Stimulated activated CD8-positive, alpha-beta memory T cell treated with anti-CD3 and anti-CD28 coated beads, Interleukin-12 subunit alpha, Interleukin-12 subunit beta, amount 100 ng/mL, for 4 hours (primary cell): ENCODE measurements around the gene ACTL7A.
"Not testable (repeated sequence)": the region's sequence is repeated elsewhere in the genome, so short reads cannot be mapped to it uniquely, and the experiment has no call there.

ENCODE experiments used
- DNase-seq: peaks from one replicate; pipeline ENCODE4 v3.0.0-alpha.2; 2020; ENCODE audit warnings: low read depth

ACTL7A gene, protein sequence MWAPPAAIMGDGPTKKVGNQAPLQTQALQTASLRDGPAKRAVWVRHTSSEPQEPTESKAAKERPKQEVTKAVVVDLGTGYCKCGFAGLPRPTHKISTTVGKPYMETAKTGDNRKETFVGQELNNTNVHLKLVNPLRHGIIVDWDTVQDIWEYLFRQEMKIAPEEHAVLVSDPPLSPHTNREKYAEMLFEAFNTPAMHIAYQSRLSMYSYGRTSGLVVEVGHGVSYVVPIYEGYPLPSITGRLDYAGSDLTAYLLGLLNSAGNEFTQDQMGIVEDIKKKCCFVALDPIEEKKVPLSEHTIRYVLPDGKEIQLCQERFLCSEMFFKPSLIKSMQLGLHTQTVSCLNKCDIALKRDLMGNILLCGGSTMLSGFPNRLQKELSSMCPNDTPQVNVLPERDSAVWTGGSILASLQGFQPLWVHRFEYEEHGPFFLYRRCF

DNA sequence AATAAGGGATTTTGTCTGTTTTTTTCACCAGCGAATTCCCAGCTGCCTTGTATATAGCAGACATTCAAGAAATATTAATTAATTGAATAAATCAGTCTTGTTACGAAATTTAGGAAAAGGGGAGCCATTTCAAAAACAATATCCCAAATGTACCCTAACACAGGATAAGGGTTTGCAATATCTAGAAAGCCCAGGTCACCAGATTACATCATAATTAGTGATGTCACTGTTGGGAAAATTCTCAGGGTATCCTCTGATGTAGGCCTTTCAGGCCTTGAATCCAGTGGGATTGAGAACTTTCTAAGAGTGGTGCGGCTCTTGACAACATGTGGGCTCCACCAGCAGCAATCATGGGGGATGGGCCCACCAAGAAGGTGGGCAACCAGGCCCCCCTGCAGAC is at the start of gene ACTL7A:
ACTL7A (plus strand) TSS at position 270 of the 400 bp plus-strand sequence; CDS start at position 327, 57 bp downstream.
- no peak for DNase-seq

DNA sequence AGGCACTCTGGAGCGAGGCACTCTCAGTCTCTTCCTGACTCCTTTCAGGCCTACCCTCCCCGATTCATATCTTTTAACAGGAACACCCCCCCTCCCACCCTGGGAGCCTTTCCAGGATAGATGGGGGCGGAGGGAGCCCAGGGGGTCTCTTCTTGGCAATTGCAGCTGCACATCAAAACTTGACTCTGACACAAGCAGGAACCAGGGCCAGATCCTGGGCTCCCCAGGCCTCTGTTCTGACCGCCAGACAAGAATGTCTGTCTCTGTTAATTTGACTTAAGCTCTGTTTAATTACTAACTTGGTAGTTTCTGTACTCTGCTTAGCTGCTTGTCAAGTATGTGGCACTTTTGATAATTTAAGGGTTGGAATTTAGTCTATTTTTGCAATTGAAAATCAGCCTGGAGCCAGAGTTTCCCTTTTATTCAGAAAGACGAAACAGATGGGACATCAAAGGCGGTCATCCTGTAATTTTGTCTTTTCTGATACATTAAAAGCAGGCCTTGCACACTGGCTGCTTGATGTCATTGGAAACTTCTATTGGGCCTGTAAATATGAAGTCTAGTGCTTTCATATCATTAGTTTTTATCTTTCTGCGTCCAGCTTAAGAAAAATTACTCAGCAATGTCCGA is 49.6 kb upstream of the ACTL7A start:
- no peak for DNase-seq

DNA sequence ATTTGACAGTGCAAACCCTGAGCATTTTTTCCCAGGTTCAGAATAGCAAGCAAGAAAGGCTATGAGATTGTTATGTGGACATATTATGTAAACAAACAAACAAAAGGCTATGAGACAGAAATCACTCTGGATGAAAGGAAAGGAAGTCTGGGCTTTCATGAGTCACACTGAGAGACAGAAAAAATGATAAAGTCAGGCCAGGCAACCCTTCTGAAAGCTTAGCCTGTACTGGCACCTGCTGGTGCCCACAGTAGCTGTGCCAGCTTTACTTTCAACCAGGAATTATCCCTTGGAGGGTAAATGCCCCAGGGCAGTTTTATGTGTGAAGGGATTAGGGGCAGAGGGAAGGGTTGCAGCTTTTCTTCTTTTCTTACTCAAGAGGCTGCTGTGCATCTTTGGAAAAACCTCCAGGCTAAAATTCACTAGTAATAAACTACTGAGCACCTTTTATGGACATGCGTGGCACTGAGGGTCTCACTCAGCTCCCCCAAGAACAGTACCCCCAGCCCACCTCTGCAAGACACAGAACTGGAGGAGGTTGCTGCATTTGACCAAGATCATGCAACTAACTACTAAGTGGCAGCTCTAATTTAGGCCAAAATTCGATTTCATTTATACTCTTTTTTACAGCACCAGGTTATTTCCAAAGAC is 48.0 kb upstream of the ACTL7A start:
- no peak for DNase-seq

DNA sequence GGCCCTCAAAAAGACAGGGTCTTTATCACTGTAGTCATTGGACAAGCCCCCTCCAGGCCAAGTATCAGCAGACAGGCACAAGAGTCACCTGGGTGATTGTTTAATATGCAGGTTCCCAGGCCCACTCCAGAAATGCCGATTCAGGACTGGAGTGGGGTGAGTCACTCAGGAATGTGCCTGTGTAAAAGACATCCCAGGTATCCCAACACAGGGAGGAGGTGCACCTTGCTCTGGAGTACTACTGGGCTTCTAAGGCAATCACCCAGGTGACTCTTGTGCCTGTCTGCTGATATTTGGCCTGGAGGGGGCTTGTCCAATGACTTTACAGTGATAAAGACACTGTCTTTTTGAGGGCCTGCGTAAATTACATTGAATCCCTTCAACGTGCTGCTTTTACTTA is 46.9 kb upstream of the ACTL7A start:
- DNase-seq, result no peak

DNA sequence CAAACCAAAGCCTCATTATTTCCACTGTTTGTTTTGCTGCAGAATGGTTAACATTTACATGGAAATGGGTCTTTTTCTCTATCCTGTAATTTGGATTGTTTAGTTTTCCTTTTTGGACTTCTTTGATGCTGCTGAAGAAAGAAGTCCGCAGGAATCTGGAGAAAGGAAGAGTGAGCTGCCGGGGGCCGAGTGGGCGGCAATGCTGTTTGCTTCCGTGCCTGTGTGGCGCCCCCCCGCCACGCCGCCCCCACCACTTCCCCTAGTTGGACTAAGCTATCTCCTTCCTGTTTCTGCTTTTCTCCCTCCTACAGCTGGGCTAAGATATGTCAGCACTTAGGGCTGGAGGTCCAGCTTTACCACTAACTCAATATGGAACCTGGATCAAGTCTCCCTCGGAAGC is 46.0 kb upstream of the ACTL7A start:
- no peak for DNase-seq

DNA sequence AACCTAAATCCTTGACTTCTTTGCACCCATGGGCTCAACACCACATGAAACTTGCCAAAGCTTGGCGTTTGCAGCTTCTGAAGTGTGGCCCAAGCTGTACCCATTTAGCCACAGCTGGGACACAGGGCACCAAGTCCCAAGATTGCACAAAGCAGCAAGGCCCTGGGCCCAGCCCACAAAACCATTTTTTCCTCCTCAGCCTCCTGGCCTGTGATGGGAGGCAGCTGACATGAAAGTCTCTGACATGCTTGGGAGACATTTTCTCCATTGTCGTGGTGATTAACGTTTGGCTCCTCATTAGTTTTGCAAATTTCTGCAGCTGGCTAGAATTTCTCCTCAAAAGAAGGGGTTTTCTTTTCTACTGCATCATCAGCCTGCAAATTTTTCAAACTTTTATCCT is 38.2 kb upstream of the ACTL7A start:
- no peak for DNase-seq

DNA sequence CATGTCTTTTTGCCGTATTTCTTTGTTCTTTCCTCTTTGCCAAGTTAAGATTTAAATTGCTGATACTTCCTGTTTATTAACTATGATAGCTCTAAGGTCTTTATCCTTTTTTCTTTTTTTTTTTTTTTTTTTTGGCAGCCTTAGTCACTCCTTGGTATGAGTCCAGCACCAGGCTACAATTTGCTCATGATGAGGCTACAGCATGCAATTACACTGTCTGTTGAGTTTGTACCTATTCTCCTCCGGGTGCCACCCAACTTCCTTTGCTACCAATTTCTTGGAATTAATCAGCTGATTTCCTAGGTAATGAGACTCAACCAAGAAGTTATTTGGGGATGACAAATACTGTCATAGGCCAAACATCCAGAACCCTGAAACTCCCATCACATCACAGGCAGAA is 31.8 kb upstream of the ACTL7A start:
- no peak for DNase-seq

DNA sequence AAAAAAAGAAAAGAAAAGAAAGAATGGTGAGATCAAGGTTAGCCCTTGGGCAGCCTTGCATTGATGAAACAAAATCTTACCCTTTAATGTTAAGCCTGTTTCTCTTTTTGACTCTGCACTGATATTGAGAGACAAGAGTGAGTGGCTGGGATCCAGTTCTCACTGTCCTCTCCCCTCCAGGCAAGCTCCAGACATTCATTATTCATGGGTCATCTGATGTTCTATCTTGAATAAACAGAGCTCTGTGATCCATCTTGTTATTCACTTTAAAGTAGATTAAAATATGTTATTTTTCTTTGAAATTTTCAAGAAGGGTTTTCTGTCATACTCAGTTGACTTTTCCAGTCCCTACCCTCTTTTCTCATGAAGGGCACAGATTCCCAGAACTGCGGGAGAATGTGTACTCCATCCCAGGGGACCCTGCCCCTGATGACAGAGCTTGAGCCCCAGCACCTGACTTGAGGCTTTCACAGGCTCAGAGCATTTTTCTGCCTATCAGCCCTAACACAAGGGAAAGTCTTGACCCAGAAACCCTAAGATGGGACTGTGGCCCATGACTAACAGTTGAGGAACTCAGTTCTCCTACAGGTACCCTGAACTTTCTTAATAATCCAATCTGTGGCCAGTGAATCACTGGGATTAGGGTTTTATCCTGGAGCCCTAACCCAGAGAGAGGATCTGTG is 30.4 kb upstream of the ACTL7A start:
- DNase-seq, result no peak

DNA sequence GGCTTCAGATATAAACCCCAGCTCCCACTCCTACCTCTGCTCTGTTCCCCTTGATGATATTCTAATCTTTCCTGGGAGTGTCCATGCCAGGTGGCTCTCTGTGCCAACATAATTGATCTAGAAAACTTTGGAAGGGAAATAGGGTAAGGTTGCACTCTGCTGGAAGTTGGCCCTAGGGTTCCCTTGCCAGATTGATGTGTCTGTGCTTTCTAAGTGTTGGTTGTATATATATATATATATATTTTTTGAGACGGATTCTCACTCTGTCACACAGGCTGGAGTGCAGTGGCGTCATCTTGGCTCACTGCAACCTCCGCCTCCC is 29.9 kb upstream of the ACTL7A start:
- no peak for DNase-seq

DNA sequence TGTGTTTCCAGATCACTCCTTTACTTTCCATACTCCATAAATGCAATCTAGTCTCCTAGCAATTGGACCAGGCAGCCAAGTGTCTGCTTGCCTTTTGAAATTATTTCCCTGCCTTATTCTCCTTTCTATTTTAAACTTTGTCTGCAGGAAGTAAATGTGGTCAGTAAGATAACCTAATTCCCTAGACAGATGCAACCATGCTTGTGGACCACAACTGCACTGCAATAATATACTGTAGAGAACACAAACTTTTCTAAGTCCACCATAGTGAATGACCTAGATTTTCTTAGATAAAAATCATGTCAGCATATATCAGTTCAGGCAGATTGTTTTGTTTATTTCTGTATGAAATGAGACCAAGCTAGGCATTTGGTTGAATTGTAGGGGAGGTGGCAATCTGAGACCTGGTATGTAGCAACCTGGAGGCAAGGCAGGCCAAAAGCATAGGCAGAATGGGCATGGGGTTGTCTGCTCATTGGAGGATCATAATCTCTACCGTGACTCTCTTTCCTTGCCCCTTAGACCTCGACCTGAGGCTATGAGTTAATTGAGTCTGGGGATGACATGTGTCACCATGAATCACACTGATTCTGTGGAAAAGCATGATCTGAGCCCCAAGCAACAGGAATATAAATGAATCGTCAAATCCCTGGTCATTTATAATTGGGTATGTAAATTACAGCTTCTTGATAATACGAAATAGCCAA is 27.0 kb upstream of the ACTL7A start:
- no peak for DNase-seq

DNA sequence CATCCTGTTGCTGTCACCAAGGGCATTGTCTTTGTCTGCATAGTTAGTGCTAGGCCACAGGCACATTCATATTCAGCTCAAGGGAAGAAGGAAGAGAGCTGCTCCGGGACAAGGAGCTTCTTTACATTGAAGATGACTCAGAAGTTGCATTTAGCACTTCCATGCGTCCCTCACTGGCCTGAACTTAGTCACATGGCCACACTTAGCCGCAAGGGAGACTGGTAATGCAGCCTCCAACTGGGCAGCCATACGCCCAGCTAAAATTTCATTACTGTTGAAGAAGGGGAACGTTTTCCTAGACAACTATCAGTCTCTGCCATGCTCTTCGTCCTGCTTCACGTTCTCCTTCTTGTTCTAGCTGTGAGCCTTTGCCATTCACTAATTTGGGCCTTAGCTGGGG is 26.2 kb upstream of the ACTL7A start:
- DNase-seq, result no peak

DNA sequence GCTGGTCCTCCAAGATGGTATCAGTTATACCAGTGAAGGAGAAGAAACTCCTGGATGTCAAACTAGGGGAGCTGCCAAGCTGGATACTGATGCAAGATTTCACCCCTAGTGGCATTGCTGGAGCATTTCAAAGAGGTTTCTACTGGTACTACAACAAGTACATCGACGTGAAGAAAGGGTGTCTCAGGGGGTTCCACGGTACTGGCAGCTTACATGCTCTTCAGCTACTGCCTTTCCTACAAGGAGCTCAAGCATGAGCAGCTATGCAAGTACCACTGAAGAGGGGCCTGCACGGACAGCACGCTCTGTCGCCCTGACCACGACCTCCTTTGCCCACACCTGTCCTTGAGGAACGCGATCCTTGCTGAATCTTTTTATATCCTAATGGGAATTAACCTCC is 25.7 kb upstream of the ACTL7A start:
- no peak for DNase-seq

DNA sequence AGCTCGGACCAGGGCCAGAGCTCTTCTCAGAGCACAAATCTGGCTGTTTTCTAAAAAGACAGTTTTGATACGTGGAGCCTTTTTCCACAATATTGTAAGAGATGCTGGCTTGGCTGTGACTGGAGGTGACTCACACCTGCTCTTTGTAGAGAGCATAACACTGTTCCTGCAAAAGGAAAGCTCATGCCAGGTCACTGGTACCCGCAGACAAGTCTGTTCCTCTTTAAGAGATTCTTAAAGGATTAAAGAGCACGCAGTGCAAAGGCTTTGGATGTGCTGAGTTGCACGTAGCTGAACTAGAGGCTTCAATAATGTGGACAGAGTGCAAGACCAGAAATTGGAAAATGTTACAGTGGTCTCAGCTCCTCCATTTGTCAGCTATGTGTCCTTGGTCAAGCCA is 25.3 kb upstream of the ACTL7A start:
- DNase-seq, result no peak

DNA sequence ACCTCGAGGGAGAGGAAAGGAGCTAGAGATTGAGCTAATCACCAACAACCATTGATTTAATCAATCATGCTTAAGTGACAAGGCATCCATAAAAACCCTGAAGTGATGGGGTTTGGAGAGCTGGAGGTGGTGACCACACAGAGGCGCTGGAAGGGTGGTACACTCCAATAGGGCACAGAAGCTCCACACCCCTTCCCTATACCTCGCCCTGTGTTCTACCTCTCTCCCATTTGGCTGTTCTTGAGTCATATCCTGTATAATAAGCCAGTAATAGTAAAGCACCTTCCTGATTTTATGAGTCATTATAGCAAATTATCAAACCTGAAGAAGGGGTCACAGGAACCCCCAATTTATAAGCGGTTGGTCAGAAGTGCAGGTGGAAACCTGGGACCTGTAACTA is 24.5 kb upstream of the ACTL7A start:
- no peak for DNase-seq

DNA sequence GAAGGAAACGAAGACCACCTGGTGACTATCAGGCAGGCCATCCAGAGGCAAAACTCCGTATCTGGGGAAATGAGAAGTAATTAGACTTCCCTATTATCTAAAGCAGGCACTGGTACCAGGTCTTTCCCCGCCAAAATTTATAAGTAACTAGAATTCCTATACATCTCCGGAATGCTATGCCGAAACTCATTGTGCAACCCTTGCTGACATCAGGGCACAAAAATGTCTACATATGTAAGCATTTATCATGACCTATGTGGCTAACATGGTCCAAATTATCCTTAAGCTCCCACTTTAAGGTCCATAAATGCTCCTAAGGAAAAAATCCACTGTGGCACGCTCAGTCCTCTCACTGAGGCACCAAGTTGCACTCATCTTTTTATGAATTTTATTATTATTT is 24.0 kb upstream of the ACTL7A start:
- DNase-seq, result no peak

DNA sequence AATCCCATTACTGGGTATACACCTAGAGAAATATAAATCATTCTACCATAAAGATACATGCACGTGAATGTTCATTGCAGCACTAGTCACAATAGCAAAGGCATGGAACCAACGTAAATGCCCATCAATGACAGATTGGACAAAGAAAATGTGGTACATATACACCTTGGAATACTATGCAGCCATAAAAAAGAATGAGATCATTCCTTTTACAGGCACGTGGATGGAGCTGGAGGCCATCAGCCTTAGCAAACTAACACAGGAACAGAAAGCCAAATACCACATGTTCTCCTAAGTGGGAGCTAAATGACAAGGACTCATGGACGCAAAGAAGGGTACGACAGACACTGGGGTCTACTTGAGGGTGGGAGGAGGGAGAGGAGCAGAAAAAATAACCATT is 22.5 kb upstream of the ACTL7A start:
- not testable (repeated sequence) for DNase-seq

DNA sequence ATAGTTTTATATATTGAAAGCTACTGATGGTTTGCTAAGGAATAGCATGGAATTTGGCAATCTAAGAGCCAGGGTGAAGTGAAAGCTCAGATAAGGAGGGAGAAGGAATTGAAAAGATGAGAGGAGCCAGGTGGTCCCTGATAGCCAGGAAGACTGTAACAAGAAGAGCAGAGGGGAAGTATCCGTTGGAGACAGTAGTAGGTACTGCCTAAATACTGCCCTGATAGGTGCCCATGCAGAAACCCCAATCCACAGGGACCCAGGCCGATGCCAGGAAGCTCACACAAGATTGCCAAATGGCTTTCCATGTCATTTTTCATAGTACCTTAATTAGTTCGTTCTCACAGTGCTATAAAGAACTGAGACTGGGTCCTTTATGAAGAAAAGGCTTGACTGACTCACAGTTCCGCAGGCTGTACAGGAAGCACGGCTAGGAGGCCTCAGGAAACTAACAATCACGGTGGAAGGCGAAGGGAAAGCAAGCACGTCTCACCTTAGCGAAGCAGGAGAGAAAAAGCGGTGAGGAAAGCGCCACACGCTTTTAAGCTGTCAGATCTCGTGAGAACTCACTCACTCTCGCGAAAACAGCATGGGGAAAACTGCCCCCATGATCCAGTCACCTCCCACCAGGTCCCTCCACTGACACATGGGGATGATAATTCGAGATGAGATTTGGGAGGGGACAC is 19.3 kb upstream of the ACTL7A start:
- DNase-seq, result no peak

DNA sequence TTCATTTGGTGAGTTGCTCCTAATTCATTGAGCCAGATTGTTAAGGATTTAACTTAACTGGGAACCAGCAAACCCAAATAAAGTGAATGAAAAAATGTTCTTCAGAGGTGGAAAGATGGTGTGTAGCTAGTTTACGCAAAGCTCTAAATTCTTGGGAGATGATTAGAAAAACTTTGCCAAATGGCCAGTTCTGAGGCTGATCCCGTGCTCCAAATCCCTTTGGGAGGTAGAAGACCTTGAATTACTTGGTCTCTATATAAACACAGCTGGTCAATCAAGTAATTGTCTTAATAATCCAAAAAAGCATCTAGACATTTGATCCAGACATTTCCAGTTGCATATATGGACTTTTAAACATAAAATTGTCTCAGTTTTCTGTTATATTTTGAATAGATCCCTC is 17.7 kb upstream of the ACTL7A start:
- no peak for DNase-seq

DNA sequence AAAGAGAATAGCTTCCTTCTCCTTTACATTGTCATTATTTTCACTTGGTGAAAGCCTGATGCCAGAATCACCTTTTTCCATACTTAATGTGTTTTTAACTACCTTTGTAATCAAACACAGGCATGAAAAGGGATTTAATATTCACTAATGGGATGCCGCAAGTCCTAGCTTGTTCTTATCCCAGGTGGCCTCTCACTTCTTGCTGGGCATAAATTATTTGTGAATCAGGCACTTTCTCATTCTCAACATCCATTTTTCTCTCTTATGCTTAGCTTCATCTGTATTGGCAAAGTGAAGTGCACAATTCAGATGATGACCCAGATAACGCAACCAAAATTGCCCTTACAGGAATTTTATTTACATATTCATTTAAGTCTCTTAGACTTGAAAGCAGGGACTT is 17.2 kb upstream of the ACTL7A start:
- no peak for DNase-seq

DNA sequence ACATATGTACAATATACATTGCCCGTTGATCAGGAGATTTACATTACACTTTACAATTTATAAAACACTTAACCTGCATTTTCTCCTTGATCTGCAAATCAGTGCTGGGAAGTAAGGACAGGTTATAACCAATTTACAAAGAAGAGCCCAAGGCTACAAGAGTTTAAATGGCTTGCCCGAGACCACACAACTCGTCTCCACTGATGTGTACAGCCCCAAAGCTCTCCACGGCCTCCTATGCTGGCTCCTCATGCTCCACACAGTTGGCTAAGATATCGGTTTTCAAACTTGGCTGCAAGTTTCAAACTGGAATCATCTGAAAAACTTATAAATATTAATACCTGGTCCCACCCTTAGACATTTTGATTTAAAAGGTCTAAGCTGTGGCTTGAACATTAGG is 16.6 kb upstream of the ACTL7A start:
- DNase-seq, result no peak

DNA sequence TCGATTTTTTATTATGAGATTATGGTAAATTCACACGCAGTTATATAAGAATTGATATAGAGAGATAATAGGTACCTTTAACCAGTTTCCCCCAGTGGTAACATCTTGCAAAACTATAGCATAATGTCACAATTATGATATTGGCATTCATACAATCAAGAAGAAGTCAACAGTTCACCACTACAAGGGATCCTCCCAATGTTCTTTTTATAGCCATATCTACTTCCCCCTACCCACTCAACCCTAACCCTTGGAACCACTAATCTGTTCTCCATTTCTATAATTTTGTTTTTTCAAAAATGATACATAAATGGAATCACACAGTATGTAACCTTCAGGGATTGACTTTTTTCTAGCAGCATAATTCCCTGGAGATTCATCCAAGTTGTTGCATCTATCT is 16.1 kb upstream of the ACTL7A start:
- DNase-seq, result no peak

DNA sequence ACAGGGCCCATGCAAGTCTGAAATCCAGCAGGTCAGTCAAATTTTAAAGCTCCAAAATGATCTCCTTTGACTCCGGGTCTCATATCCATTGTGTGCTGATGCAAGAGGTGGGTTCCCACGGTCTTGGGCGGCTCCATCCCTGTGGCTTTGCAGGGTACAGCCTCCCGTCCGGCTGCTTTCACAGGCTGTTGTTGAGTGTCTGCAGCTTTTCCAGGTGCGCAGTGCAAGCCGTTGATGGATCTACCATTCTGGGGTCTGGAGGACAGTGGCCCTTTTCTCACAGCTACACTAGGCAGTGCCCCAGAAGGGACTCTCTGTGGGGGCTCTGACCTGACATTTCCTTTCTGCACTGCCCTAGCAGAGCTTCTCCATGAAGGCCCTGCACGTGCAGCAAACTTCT is 13.8 kb upstream of the ACTL7A start:
- not testable (repeated sequence) for DNase-seq
